Choroid plexus epithelial cell (primary cell): ENCODE data around the gene L3MBTL4.
A peak's percentile ranks its signal among the peaks of the same experiment; 100 is the strongest.

Experiments used
- DNase-seq: peaks from one replicate; pipeline ENCODE4 v3.0.0-alpha.2; 2010; ENCODE audit warnings: low read depth
- H3K4me3 ChIP-seq: 2 replicates; pipeline ENCODE4 v1.5.1; 2011; ENCODE audit warnings: low read depth, mild to moderate bottlenecking, control low read depth, low read length, moderate library complexity
- TF ChIP-seq, protein P1 (sequence below): conservative IDR thresholded peaks from 2 replicates; pipeline ENCODE4 v1.5.1; 2011; ENCODE audit warnings: low read depth, mild to moderate bottlenecking, control low read depth, inconsistent platforms, low read length, moderate library complexity

L3MBTL4 gene

DNA sequence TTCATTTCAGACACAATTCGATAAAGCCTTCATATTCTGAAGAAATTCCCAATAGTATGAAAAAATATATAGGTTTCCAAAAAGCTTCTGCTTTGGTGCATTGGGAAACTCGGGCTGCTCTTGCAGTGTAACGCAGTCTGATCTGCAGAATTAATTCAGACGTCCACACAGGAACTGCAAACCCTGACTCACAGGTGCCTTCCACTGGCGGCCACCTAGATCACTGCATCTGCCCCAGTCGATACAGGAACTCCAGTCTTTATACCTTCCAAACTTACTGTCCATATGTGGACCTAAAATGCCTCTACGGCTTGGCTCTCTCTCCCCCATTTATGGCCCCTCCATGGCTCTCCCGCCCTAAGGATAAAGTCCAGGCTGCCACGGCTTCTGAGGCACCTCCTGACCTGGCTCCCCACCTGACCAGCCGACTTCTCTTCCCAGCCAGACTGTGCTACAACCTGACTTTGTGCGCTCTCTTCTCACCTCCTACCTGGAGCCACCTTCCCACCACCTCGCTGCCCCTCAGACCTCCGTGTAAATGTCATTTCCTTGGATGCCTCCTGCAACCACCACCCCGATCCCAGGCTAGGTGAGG is 39.7 kb downstream of the L3MBTL4 start:
- TF ChIP-seq, protein P1, sequence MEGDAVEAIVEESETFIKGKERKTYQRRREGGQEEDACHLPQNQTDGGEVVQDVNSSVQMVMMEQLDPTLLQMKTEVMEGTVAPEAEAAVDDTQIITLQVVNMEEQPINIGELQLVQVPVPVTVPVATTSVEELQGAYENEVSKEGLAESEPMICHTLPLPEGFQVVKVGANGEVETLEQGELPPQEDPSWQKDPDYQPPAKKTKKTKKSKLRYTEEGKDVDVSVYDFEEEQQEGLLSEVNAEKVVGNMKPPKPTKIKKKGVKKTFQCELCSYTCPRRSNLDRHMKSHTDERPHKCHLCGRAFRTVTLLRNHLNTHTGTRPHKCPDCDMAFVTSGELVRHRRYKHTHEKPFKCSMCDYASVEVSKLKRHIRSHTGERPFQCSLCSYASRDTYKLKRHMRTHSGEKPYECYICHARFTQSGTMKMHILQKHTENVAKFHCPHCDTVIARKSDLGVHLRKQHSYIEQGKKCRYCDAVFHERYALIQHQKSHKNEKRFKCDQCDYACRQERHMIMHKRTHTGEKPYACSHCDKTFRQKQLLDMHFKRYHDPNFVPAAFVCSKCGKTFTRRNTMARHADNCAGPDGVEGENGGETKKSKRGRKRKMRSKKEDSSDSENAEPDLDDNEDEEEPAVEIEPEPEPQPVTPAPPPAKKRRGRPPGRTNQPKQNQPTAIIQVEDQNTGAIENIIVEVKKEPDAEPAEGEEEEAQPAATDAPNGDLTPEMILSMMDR: no peak
- DNase-seq: no peak

DNA sequence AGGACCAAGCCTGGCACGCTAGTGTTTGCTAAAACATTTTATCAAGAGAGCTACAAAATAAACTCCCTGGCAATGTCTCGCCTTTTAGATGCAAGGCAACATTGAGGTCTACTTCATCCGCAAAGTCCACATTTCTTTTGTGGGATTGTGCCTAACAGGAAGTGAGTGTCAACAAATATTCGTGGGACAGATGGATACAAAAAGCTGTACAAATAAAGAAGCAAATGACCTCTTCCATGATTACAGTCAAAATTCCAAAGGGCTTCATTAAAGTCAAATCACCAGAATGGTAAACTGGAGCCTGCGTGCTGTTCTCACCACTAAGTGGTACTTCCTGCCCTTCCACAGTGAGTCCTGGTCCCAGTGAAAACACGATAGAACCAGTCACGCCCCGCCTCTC is 40.4 kb downstream of the L3MBTL4 start:
- no peak for DNase-seq
- TF ChIP-seq, protein P1: no peak

More for the DNA sequence above, 39.7 kb downstream of the L3MBTL4 start:
- no peak overlapping the region for H3K4me3 ChIP-seq

DNA sequence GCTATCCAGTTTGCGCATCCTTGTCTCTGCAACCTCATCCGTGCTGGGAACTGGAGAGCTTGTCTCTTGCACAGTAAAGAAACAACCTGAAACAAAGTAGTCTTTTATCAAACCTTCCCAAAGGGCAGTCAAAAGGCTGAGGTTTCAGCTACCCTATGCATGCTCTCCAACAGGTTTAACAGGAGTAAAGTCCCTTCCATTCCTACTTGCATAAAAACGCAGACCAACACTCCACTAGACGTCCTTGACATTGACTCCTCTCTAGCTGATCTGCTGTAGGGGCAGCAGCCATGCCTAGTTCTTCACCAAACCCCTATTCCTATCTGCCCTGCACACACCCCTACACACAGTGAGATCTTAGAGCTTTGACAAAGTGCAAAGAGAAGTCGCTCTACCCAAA is 41.5 kb downstream of the L3MBTL4 start:
- peak; percentile 1 for DNase-seq
- no peak overlapping the region for H3K4me3 ChIP-seq
- TF ChIP-seq, protein P1: no peak

More for the DNA sequence above, 40.4 kb downstream of the L3MBTL4 start:
- no peak overlapping the region for H3K4me3 ChIP-seq

DNA sequence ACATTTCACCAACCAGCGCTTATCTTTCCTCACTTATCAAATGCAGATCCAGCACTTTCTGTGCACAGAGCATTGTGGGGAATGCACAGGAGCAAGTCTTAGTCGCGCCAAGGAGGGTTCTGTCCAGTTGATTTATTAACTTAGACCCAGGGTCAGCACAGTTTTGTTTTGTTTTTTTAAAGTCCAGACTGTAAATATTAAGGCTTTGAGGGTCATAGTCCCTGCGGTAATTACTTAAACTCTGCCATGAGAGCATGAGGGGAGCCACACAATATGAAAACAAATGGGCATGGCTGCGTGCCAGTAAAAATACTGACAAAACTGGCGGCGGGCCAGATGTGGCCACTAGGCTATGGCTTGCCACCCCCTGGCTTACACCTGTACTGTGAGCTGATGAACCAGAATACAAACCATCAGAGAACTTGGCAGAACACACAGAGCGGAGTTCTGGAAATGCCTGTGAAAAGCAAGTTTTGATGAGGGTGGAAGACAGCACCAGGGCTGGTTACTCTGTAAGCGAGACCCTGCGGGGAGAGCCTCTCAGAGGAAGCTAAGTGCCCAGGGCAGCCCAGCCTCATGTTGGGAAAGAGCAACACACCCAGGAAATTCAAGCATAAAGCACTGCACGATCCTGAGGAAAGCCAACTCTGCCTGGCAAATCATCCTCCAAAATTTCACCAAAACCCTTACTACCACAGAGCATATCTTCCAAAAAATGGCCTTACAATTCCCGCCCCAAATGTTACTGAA is 43.6 kb downstream of the L3MBTL4 start:
- H3K4me3 ChIP-seq: no peak overlapping the region
- no peak for DNase-seq
- TF ChIP-seq, protein P1: no peak

DNA sequence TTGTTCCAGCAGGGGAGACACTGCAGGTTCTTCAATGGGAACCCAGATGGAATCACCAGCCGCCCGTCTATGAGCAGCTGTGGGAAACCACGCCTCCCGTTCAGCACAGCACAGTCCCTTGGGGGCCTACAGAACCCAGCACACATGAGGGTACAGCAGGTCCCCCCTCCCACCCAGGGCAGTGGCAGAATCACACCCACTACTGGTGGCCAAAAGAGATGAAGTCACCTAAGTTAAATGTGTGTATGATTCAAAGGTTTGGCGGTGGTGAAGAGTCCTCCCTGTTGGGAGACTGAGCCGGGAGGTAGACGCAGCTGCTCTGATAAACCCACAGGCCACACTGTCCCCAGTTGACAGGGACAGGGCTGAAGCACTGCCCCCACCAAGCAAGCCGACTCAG is 44.3 kb downstream of the L3MBTL4 start:
- H3K4me3 ChIP-seq: no peak overlapping the region
- DNase-seq: no peak
- TF ChIP-seq, protein P1: no peak

DNA sequence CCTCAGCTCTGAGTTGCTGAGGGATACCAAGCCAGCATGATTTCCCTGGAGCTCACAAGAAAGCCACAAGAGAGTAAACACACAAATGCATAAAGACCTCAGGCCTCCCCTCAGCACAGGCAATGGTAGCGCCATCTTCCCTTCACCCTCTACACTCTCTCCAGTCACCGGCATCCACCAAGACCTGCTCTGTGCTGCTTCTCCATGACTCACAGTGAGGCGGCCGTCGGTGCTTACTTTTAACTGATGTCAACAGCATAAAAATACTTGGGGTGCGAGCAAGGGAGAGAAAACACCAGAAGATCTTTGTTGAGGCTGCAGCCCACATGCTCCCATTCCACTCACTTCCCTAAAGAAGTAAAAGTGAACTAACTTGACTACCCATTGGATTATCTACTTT is 46.7 kb downstream of the L3MBTL4 start:
- TF ChIP-seq, protein P1: no peak
- no peak overlapping the region for H3K4me3 ChIP-seq
- DNase-seq: no peak

DNA sequence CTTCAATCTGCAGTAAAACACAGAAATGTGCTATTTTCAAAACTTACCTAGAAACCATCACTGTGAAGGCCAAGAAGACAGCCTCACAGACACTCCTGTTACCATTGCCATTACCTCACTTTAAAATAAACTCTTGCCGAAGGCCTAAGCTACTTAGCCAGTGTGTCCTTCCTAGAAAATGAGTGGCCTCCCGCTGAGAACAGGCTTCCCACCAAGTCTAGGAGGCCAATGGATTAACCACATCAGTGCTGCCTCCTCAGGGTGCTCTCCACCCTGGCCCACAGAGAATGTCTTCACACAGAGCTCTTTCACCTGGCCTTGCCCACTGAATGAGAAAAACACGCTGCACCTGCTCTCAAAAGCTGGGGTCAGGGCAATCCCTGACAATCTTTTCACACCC is 47.5 kb downstream of the L3MBTL4 start:
- TF ChIP-seq, protein P1: no peak
- H3K4me3 ChIP-seq: no peak overlapping the region
- no peak for DNase-seq
